SK-N-MC (cell line): ENCODE results near the gene C2CD4C.

Experiments used
- EZH2 ChIP-seq: fragments of 200-600 bp; sonication (generic); IDR thresholded peaks from one replicate; pipeline ENCODE4 v1.6.1; 2017; ENCODE audit warnings: antibody characterized with exemption
- POLR2AphosphoS5 ChIP-seq: IDR thresholded peaks from 2 replicates; pipeline ENCODE4 v1.6.1; 2012; ENCODE audit warnings: mild to moderate bottlenecking, low read depth, low read length, borderline replicate concordance

- TF ChIP-seq POLR2AphosphoS5 = no peak
- TF ChIP-seq EZH2 = no peak
Observed at GRCh38 chr19:443005-443404, 34.1 kb upstream of the C2CD4C start.
